GM12873 (cell line): ENCODE results near the gene APOA5.

ENCODE experiments used
- CTCF ChIP-seq: IDR thresholded peaks from 2 replicates; pipeline ENCODE4 v1.5.1; 2012; ENCODE audit warnings: low read depth, mild to moderate bottlenecking, moderate library complexity, low read length, control low read depth; ENCODE audit not compliant: insufficient read depth; ENCODE audit errors: missing control alignments

Gene APOA5

GRCh38 chr11:116829525-116830183 lies 38.0 kb upstream of the APOA5 start, which contains the start of gene APOC3:
APOC3 (plus strand) TSS chr11:116829907; CDS start chr11:116830583, 676 bp downstream.
- TF ChIP-seq CTCF = no peak

DNA sequence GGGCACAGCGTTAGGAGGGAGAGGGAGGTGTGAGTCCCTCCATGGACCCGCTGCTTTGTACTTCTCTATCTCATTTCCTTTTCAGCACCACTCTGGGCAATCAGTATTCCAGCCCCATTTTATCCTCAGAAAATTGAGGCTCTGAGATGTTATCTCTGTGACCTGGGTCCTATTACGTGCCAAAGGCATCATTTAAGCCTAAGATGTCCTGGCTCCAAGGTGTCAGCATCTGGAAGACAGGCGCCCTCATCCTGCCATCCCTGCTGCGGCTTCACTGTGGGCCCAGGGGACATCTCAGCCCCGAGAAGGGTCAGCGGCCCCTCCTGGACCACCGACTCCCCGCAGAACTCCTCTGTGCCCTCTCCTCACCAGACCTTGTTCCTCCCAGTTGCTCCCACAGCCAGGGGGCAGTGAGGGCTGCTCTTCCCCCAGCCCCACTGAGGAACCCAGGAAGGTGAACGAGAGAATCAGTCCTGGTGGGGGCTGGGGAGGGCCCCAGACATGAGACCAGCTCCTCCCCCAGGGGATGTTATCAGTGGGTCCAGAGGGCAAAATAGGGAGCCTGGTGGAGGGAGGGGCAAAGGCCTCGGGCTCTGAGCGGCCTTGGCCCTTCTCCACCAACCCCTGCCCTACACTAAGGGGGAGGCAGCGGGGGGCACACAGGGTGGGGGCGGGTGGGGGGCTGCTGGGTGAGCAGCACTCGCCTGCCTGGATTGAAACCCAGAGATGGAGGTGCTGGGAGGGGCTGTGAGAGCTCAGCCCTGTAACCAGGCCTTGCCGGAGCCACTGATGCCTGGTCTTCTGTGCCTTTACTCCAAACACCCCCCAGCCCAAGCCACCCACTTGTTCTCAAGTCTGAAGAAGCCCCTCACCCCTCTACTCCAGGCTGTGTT lies 37.2 kb upstream of the APOA5 start:
- TF ChIP-seq CTCF = no peak

DNA sequence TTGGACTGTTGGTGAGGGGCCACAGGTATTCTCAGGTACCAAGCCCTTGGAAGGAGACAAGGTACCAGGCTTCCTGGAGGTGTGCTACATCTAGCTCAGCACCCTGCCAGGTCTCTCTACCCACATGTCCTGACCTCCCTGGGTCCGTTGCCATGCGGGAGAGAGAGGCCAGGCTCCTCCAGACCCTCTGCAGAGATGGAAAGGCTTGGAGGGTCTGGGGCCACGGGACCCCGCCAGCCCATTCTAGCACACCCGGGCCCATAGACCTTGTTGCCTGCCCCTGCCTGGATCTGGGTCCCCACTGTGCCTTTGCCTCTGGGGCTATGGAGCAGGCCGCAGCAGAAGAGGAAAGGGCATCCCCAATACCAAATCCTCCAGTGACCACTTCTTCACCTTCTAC lies 35.8 kb upstream of the APOA5 start:
- TF ChIP-seq CTCF = no peak

- TF ChIP-seq CTCF = no peak
Measured at GRCh38 chr11:116826751-116827431, 35.2 kb upstream of the APOA5 start.

GRCh38 chr11:116825854-116826750 lies 34.4 kb upstream of the APOA5 start:
- TF ChIP-seq CTCF = no peak

DNA sequence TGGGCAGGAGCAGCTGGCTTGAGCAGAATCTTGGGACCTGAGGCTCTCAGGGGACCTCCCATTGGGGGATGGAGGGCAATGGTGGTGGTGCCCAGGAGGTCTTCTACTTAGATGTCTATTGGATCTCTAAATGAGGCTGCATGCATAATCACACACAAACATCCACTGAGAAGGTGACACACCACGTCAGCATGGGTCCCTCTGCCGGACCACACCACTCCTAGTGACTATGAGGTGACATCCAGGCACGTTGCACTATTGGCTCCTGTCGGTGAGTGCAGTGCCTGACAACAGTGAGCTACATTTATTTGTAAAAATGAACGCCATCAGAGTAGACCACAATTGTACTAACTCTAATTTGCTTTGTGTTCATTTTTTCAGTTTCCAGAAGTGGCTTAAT lies 33.8 kb upstream of the APOA5 start:
- TF ChIP-seq CTCF = no peak
